ENCODE results near the gene ROGDI.
A peak's percentile ranks its signal among the peaks of the same experiment; 100 is the strongest.
"Not testable (repeated sequence)": the region's sequence is repeated elsewhere in the genome, so short reads cannot be mapped to it uniquely, and the experiment has no call there.

The ROGDI gene

DNA sequence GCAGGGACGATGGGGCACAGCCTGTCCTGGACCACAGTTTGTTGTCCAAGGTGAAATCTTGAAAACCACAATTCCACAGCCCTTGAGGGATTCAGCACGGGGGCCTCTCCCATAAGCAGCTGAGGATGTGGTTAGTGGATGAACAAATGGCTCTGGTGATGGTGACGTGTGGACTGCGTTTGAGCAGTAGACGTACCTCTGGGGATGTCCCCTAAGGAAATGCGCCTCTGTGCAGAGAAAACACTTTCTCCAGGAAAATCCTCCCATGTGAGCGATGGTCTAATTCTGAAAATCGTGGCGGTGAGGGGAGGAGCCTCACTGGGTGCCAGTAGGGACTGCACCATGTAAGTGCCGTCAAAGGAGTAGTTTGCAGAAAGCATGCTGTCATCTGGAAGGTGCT lies 11.6 kb downstream of the ROGDI start:
- DNase-seq (ENCODE audit: low spot score): no peak

DNA sequence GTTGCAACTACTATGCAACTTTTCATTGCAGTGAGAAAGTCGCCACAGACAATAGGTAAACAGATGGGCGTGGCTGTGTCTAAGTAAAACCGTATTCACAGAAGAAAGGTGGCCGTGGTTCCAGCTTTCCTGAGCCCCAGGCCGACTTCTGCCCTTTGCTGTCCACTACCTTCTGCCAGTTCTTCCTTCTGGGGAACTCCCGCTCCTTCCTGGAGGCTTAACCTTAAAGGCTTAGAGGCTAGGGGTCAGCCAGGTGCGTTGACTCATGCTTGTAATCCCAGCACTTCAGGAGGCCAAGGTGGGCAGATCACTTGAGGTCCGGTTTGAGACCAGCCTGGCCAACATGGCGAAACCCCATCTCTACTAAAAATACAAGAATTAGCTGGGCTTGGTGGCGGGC lies 12.2 kb downstream of the ROGDI start:
- DNase-seq (ENCODE audit: low spot score): no peak

DNA sequence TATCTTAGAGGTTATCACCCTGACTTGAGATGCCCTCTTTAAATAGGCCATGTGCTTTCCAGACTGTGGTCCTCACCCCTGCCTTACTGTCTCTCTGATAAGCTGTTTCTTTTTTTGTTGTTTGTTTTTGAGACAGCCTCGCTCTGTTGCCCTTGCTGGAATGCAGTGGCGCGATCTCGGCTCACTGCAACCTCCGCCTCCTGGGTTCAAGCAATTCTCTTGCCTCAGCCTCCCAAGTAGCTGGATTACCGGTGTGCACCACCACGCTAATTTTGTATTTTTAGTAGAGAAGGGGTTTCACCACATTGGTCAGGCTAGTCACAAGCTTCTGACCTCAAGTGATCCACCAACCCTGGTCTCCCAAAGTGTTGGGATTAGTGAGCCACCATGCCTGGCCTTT lies 13.5 kb downstream of the ROGDI start:
- DNase-seq (ENCODE audit: low spot score): no peak

DNA sequence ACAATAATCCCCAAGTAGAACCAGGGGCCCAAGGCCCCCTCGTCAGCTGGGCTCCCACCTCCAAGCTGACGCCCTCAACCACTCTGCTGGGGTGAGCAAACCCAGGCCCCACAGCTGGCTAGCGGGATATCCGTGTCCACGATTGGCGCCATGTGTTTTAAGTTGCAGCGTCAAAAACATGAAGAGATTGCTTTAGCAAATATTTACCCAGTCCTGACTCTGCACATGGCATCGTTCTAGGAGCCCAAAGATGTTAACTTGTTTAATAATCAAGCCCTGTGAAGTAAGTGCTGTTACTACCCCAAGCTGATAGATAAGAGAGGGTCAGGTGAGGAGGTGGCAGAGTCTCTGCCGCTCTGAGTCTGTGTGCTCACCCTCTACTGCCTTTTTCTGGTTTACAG lies 13.9 kb downstream of the ROGDI start:
- DNase-seq (ENCODE audit: low spot score): no peak

DNA sequence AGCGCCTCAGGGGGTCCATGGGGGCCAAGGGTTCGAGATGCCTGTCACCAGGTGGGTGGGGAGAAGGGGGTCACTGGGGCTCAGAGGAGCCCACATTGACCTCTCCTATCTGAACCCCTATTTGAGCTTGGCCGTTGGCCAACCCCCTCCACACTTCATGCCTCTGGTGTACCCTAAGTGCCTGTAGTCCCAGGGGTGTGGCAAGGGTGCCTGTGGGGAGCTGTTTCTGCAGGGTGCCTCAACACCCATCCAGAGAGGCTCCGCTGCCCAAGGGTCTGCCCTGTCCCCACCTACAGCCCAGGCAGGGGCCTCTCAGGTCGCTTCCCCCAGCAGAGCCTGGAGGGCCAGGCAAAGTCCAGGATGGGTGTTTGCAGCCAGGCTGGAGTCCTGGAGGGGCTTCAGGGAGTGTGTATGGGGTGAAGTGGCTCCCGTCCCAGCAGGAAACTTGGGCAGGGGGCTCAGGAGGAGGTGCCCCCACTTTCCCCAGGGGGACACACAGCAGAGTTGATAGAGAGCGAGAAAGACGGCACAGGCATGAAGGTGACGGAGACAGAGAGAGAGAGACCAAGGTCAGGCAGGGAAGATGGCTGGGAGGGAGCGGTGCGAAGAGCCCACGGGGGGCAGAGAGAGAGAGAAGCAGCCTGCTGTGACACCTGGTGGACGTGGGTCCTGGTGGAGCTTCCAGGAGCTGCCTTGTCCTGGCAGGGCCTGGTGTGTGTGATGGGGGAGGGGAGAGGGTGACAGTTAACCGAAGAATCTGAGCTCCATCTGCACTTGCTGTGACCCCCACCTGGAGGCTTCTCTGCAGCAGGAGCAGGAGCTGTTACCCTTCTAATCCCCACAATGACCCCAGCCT lies 14.6 kb downstream of the ROGDI start, which contains the start of gene SEPTIN12:
Gene SEPTIN12, minus strand, starts transcription at position 719 of the 856 bp plus-strand sequence. Its CDS starts 700 bp downstream, at position 19.
- no peak for DNase-seq (ENCODE audit: low spot score)

DNA sequence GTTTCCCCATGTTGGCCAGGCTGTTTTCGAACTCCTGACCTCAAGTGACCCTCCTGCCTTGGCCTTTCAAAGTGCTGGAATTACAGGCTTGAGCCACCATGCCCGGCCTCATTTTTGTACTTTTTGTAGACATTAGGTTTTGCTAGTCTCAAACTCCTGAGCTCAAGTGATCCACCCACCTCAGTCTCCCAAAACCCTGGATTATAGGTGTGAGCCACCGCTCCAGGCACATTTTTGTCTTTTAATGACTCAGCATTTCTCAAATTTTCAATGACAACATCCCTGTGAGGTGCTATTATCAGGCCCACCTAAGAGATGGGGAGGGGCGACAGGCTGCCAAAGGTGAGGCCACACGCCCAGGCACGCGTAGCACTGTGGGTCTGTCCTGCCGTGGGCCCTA lies 15.4 kb downstream of the ROGDI start:
- DNase-seq (ENCODE audit: low spot score): no peak

DNA sequence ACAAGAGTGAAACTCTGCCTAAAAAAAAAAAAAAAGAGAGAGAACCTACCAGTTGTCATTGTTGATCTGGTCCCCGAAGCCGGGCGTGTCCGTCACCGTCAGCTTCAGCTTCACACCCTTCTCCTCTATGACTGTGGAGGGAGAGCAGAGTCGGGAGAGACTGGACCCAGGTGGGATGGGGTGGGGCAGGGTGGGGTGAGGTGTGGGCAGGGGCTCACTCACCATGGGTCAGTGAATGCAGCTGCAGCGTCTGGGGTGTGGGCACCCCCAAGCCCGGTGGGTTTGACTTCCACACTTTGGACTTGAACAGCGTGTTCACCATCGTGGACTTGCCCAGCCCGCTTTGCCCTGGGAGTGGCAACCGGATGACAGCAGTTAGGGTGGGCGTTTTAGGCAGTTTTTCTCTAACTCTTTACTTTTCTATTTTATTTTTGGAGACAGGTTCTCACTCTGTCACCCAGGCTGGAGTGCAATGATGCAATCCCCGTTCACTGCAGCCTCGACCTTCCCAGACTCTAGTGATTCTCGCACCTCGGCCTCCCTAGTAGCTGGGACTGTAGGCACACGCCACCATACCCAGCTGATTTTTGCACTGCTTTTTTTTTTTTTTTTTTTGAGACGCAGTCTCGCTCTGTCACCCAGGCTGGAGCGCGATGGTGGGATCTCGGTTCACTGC lies 16.5 kb downstream of the ROGDI start:
- no peak for DNase-seq (ENCODE audit: low spot score)

DNA sequence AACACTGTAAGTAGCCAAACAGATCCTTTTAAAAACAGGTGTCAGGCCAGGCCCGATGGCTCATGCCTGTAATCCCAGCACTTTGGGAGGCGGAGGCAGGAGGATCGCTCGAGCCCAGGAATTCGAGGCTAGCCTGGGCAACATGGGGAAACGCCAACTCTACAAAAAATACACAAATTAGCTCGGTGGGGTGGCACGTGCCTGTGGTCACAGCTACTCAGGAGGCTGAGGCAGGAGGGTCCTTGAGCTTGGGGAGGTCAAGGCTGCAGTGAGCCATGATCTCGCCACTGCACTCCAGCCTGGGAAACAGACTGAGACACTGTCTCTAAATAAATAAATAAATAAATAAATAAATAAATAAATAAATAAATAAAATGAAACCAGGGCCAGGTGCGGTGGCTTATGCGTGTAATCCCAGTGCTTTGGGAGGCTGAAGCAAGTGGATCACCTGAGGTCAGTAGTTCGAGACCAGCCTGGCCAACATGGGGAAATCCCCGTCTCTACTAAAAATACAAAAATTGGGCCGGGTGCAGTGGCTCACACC lies 17.9 kb downstream of the ROGDI start:
- not testable (repeated sequence) for DNase-seq (ENCODE audit: low spot score)

DNA sequence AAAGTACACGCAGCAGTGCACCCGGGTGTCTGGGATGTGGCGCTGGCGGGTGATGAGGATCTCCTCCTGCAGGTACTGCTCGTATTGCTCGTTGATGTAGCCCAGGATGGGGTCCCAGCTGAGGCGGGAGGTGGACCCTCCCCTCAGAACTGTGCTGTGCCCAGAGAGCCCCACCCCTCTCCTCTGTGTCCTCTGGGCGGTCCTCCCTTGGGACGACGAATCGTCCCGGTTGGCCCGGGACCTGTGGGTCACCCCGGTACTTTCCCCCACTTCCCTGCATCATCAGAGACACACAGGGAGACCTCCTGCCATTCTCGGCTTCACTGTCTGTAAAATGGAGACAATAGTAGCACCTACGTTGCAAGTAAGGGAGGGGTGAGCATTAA lies 18.5 kb downstream of the ROGDI start:
- no peak for DNase-seq (ENCODE audit: low spot score)

DNA sequence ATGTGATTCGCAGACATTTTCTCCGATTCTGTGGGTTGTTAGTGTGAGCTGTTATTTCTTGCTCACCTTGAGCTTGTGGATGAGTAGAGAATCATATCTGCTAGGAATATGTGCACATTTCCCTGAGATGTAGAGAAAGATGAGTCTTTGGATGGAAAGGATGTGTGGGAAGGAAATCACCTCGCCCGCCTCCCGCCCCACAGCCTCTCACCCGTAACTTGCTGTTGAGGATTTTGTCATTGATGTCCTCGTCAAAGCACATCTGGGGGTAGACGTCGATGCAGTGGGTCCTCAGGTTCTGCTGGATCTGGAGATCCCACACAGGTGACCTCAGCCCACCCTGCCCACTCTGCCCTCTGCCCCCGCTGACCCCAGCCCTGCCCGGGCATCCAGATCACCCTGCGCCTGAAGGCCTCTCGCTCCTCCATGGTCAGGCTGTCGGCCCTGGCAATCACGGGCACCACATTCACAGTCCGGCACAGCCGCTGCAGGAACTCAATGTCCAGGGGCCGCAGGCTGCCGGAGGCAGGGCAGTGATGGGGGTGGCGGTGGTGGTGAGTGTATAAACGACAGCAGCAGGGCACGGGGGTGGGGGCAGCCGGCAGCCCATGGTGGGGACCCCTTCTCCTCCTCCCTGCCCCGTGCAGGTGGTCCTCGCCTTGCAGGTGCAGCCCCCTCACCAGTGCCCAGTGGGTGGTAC lies 19.0 kb downstream of the ROGDI start:
- DNase-seq (ENCODE audit: low spot score): no peak

DNA sequence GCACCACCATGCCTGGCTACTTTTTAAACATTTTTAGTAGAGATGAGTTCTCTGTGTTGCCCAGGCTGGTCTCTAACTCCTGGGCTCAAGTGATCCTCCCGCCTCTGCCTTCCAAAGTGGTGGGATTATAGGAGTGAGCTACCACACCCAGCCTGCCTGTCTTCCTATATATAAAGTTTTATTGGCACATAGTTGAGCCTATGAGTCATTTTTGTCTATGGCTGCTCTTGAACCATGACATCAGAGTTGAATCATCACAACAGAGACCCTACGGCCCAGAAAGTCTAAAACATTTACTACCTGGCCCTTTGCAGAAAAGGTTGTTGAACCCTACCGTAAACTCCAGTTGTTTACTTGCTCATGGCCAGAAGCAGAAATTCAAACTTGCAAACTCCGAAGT lies 22.2 kb downstream of the ROGDI start:
- no peak for DNase-seq (ENCODE audit: low spot score)

DNA sequence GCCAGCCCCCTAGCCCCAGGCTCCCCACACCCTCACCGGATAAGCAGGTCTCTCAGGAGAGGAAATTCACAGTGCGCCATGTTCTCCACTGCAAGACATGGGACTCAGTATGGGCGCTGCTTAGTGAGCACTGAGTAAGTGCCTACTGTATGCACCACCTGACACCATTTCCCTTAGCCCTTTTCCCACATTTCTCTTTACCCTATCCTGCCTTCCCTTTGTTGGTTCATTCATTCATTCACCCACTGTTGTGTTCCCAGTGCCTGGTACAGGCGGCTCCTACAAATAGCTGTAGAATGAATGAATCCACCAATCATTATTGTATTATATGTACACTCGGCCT lies 24.4 kb downstream of the ROGDI start:
- no peak for DNase-seq (ENCODE audit: low spot score)

DNA sequence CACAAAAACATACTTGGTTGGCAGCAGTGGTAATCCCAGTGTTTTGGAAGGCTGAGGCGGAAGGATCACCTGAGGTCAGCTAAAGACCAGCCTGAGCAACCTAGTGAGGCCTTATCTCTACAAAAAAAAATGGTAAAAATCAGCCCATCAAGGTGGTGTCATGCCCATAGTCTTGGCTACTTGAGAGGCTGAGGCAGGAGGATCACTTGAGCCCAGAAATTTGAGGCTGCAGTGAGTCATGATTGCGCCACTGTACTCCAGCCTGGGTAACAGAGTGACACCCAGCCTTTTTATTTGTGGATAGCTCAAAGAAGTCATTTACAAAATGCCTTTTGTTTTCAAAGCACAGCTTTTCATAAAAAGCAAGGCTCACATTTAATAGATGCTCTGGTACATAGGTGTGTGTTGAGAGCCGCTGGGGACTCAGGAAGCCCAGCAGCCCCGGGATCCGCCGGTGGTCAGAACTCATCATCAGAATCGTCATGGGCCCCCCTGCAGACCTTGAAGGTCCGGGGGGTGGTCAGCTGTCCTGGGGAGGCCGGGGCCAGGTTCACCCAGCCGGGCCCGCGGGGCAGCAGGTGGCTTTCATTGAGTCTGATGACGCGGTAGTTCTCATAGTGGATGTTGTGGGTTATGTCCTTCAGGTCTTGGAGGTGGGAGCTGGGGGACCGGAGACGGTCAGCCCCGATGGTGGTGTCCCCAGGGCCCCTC lies 24.9 kb downstream of the ROGDI start:
- no peak for DNase-seq (ENCODE audit: low spot score)

DNA sequence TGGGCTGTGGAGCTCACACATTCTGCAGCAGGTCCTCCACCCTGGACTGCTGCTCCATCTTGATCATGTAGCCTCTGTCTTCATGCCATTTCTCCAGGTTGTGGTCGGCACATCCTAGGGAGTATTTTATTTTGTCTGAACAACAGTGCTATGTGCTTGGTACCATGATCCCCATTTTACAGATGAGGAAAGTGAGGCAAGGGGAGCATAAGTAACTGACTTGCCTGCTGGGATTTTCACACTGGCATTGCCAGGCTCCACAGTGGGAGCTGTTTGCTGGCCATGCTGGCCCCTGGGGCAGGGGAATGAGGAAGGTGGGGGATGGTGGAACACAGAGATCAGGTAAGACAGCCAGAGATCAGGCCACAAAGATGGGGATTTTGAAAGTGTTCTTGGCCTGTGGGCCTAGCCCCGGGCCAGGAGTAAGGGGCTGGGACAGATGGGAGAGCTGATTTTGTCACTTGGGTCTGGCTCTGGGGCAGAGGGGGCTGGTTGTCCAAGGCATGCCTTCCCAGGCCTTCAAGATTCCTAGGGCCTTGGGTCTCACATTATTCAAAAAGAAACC lies 26.2 kb downstream of the ROGDI start:
- no peak for DNase-seq (ENCODE audit: low spot score)

DNA sequence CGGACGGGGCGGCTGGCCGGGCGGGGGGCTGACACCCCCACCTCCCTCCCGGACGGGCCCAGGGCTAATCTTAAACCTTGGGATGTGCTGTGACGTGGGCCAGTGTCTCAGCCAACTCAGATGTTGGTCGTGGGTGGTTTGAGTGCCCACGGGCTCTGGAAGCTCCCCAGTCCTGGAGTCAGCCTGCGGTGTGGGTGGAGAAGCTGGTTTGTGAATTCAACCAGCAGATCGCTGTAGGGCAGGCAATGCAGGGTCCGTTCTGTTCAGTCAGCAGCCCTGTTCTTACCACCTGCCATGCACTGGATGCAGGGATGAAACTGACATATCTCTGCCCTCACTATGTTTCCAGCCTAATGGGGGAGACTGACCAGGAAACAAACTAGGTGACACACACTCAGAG lies 27.4 kb downstream of the ROGDI start:
- no peak for DNase-seq (ENCODE audit: low spot score)

DNA sequence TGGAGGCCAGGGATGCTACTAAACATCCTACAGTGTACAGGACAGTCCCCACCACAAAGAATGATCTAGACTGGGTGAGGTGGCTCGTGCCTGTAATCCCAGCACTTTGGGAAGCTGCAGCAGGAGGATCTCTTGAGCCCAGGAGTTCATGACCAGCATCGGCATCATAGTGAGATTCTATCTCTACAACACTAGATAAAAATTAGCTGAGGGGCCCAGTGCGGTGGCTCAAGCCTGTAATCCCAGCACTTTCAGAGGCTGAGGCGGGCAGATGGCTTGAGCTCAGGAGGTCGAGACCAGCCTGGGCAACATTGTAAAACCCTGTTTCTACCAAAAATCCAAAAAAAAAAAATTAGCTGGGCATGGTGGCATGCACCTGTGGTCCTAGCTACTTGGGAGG lies 30.1 kb downstream of the ROGDI start:
- no peak for DNase-seq (ENCODE audit: low spot score)

DNA sequence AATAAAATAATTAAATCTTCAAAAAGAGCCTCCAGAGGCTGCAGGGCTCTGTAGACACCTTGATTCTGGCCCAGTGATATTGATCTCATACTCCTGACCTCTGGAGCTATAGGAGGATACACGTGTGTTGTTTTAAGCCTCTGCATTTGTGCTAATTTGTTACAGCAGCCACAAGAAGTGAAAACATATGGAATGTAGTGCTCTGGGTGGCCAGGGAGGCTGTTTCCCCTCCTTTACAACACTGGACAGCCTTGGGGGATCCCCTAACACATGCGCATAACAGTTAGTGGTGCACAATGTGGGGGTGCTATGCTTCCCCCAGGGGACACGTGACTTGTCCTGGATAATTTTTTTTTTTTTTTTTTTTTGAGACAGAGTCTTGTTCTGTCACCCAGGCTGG lies 30.8 kb downstream of the ROGDI start:
- DNase-seq (ENCODE audit: low spot score): no peak

DNA sequence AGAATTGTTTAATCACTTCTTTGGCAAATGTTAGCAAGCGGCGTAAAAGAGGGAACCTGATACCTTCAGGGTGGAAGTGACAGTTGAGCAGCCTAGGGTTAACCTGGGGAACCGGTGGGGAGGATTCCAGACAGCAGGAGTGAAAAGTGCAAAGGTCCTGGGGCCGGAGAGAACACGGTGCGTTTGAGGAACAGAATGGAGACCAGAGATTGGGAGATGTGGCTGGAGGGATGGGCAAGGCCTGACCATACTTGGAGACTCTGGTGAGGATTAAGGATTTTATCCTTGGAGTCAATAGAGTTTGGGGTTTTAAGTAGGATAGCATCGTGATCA lies 33.2 kb downstream of the ROGDI start:
- no peak for DNase-seq (ENCODE audit: low spot score)

DNA sequence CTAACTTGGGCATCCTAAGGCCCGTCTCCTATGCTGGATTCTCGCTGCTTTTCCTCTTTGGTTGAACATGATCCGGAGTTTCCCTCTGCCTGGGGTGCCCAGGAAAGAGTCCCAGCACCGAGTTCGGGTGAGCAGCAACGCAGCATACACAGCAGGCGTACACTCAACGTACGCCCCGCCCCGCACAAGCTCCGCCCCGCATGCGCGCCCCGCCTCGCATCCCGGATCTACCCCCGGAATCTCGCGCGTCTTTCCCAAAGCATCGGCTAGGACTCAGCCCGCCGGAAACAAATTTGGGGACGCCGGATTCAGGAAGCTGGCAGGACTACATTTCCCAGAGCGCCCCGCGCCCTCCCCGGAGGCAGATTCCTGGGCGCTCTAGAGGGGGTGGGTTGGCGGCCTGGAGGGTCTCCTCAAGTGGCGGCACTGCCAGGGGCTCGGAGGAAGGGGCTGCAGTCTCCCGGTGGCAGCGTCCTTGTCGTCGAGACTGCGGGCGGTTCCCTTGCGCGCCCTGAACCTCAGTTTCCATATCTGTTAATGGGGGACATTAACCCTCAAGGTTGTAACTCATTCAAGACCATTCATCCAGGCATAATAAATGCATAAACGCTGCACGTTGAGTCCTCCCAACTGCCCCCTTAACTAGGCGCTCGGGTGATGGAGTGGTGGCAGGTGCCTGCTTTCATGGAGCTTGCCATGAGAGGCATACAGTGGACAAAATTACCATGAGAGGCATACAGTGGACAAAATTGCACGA lies 33.7 kb downstream of the ROGDI start:
- DNase-seq (ENCODE audit: low spot score): peak; percentile 98

DNA sequence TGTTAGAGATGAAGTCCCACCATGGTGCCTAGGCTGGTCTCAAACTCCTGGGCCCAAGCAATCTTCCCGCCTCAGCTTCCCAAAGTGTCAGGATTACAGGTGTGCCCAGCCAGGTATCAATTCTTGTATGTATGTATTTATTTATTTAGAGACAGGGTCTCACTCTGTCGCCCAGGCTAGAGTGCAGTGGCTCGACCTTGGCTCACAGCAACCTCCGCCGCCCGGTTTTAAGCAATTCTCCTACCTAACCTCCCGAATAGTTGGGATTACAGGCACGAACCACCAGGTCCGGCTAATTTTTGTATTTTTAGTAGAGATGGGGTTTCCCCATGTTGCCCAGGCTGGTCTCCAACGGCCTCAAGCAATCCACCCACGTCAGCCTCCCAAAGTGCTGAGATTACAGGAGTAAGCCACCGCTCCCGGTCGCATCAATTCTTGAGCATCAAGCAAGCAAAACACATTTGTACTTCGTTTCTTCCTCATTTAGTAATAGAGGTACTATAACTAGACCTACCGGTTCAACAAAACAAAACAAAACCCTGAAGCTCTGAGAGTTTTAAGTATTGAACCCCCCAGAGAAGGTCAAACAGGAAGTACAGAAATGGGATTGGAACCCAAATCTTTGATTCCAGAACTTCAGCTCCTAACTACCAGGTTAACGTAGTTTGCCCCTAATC lies 34.4 kb downstream of the ROGDI start:
- DNase-seq (ENCODE audit: low spot score): no peak

Measured in putamen (tissue), 1 donor.